Activated T-helper 9 cell treated with anti-CD3 and anti-CD28 coated beads, Interleukin-2, amount 50 U/mL, for 16 hours (primary cell): Measurements from ENCODE around the gene GPR153.

ENCODE experiments used
- DNase-seq: peaks from one replicate; pipeline ENCODE4 v3.0.0-alpha.2; 2020; ENCODE audit warnings: low read depth

The GPR153 gene

GRCh38 chr1:6286266-6286665, 25.4 kb upstream of the GPR153 start:
- DNase-seq, result no peak

GRCh38 chr1:6285336-6285735, 24.4 kb upstream of the GPR153 start:
- no peak for DNase-seq

- no peak for DNase-seq
Measured at GRCh38 chr1:6282577-6283270, 21.8 kb upstream of the GPR153 start.

GRCh38 chr1:6281511-6282402, 20.9 kb upstream of the GPR153 start:
- no peak for DNase-seq

- no peak for DNase-seq
Measured at GRCh38 chr1:6280761-6281451, 20.0 kb upstream of the GPR153 start.

- no peak for DNase-seq
Measured at GRCh38 chr1:6279613-6280383, 18.9 kb upstream of the GPR153 start.

- no peak for DNase-seq
Measured at GRCh38 chr1:6279066-6279465, 18.2 kb upstream of the GPR153 start.

GRCh38 chr1:6278263-6278662, 17.4 kb upstream of the GPR153 start:
- DNase-seq, result no peak

- DNase-seq, result no peak
Measured at GRCh38 chr1:6276811-6277555, 16.1 kb upstream of the GPR153 start.

- no peak for DNase-seq
Measured at GRCh38 chr1:6275826-6276782, 15.2 kb upstream of the GPR153 start.

GRCh38 chr1:6274622-6275139, 13.8 kb upstream of the GPR153 start:
- DNase-seq, result no peak

- no peak for DNase-seq
Measured at GRCh38 chr1:6274102-6274501, 13.2 kb upstream of the GPR153 start.

- DNase-seq, result no peak
Measured at GRCh38 chr1:6273380-6273891, 12.5 kb upstream of the GPR153 start.

- no peak for DNase-seq
Measured at GRCh38 chr1:6272868-6273267, 12.0 kb upstream of the GPR153 start.

- DNase-seq, result no peak
Measured at GRCh38 chr1:6272452-6272851, 11.6 kb upstream of the GPR153 start.

GRCh38 chr1:6271554-6271953, 10.7 kb upstream of the GPR153 start:
- no peak for DNase-seq

- DNase-seq, result no peak
Measured at GRCh38 chr1:6271006-6271405, 10.1 kb upstream of the GPR153 start.

GRCh38 chr1:6270401-6270800, 9.5 kb upstream of the GPR153 start:
- DNase-seq, result no peak

- no peak for DNase-seq
Measured at GRCh38 chr1:6269720-6270400, 9.0 kb upstream of the GPR153 start.
